22Rv1 (cell line): ENCODE results near the gene CASKIN2.

Source experiments
- H3K27ac ChIP-seq: fragments of 450-650 bp; 2 replicates; pipeline ENCODE4 v1.5.1; 2017
- CTCF ChIP-seq: fragments of 450-650 bp; IDR thresholded peaks from 2 replicates; pipeline ENCODE4 v1.5.1; 2017; ENCODE audit warnings: mild to moderate bottlenecking
- ZFX ChIP-seq: fragments of 450-650 bp; IDR thresholded peaks from 2 replicates; pipeline ENCODE4 v1.6.1; 2017; ENCODE audit warnings: antibody characterized with exemption, borderline replicate concordance

The CASKIN2 gene

GRCh38 chr17:75476752-75477489, 38.4 kb downstream of the CASKIN2 start:
- TF ChIP-seq CTCF (no peak), ZFX (no peak)
- no peak overlapping the region for H3K27ac ChIP-seq

DNA sequence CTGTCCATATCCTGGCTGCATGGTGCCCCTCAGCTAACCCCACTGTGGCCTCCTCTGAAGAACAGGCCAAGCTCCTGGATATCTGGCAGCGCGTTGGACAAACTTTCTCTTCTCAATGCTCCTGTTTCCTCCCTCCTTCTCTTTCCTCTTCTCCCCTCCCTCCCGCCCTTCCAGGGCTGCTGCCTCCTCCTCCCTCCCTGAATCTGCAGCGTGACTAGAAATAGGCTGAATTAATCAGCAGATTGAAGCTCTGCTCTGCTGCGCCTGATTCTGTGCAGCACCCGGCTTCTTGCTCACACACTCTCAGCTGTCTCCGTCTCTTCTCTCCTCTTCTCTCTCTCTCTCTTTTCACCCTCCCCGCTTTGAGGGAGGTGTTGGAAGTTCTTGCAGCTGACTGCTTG, 39.1 kb downstream of the CASKIN2 start:
- no peak overlapping the region for H3K27ac ChIP-seq

GRCh38 chr17:75475851-75476250, 39.5 kb downstream of the CASKIN2 start:
- H3K27ac ChIP-seq, result no peak overlapping the region

More for the DNA sequence above, 39.1 kb downstream of the CASKIN2 start:
- no peak for TF ChIP-seq ZFX
- no peak for TF ChIP-seq CTCF

DNA sequence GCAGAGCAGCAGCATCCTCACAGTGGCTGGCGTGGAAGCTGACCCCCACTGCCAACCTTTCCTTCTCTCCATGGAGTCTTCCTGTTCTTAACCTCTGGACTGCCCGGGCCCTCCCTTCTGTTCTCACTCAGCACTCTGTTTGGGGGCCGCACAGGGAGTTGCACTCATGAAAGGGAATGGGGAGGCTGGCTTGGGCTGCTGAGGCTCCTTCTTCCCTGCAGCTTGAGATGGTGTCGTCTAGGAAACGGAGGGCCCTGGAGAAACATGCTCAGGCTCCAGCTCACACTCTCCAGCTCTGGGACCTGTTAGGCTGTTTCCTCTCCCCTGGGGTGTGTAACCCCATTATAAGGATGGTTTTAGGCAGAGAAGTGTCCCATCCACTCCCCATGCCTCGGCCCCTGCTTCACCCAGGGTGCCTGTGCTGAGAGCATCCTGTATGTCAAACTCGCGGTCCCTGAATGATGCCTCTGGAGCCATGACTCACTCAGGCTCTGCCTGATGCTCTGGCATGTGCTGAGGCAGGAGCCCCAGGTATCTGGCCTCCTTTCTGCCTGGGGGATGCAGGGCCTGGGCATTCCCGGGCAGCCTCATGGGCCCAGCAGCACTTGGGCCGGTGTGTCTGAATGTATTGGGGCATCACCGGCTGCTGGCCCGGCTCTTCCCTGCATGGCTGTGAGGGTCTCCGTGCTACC, 40.0 kb downstream of the CASKIN2 start:
- TF ChIP-seq ZFX, result no peak
- no peak for TF ChIP-seq CTCF
- no peak overlapping the region for H3K27ac ChIP-seq

More at GRCh38 chr17:75475851-75476250, 39.5 kb downstream of the CASKIN2 start:
- no peak for TF ChIP-seq CTCF
- no peak for TF ChIP-seq ZFX

DNA sequence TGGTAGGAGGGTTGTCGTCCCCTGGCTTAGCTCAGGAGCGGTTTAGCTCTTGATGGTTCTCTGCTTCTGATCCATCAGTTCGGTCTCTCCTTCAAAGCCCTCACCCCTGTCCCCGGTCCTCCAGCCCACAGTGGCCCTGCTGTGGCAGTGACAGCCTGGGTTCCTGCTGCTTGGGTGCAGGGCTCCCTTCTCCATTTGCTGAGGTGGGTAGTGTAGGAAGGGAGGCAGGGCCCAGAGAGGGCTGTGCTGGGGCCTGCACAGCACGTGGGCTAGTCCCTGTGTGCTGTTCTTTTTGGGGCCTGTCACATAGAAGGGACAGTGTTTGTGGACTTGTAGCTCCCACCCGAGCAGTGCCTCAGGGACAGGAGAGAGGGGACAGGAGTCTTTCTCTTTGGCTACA, 40.6 kb downstream of the CASKIN2 start:
- TF ChIP-seq CTCF, result no peak
- TF ChIP-seq ZFX, result no peak
- H3K27ac ChIP-seq, result no peak overlapping the region

GRCh38 chr17:75473246-75473645, 42.1 kb downstream of the CASKIN2 start:
- TF ChIP-seq CTCF (no peak), ZFX (no peak)
- H3K27ac ChIP-seq, result no peak overlapping the region

DNA sequence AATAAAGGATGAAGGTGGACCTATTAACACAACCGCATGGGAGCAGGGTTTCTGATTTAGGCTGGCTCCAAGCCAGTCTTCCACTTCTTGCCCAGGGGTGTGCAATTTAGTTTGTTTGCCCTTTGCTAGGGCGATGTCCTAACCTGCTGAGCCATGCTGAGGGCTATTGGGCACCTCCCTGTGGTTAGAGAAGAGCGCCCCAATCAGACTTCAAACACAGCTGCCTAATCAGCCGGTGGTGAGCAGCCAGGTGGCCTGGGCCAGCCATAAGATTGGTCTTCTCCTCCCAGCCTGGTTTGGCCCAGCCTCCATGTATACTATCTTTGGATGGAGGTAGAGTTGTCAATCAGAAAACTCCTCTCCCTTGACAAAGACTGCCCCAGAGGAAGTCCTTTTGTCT, 43.2 kb downstream of the CASKIN2 start:
- TF ChIP-seq ZFX (no peak), CTCF (no peak)
- no peak overlapping the region for H3K27ac ChIP-seq
